Measurements from ENCODE around the gene TMEM255B.

DNA sequence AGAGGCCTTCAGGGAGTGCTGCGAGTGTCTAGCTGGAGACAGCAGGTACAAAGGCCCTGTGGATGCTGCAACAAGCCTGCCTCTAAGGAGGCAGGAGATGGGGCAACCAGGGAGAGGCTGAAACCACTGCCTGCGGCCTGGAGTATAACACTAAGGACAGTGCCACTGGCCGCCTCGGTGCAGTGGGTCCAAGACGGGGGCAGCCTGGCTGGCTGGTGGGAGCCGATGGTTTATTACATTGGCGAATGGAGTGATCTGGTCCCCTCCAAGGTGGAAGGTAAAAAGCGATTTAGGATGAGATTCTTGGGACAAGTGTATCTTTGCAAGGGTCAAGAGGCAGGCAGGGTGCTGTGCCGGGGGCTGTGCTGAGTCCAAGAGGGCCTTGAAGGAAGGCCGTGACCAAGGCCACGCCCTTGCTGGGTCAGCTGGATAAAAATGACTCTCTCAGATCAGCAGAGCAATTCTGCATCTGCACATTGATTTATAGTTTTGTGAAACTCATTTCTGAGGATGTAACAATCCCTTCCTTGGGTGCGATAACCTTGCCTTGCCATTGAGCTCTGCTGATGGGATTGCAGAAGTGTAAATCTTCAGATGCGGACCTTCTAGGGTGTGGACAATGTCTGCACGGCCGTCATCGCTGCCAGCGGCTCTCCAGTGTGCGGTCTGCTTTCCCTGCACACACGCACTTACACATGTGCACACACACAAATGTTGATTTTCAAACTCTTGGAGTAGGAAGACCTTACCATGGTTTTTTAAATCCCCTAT, 6.0 kb downstream of the TMEM255B start:
- no peak for TF ChIP-seq POLR2A (IDR thresholded peaks at IDR 0.05)
- TF ChIP-seq, protein P1, sequence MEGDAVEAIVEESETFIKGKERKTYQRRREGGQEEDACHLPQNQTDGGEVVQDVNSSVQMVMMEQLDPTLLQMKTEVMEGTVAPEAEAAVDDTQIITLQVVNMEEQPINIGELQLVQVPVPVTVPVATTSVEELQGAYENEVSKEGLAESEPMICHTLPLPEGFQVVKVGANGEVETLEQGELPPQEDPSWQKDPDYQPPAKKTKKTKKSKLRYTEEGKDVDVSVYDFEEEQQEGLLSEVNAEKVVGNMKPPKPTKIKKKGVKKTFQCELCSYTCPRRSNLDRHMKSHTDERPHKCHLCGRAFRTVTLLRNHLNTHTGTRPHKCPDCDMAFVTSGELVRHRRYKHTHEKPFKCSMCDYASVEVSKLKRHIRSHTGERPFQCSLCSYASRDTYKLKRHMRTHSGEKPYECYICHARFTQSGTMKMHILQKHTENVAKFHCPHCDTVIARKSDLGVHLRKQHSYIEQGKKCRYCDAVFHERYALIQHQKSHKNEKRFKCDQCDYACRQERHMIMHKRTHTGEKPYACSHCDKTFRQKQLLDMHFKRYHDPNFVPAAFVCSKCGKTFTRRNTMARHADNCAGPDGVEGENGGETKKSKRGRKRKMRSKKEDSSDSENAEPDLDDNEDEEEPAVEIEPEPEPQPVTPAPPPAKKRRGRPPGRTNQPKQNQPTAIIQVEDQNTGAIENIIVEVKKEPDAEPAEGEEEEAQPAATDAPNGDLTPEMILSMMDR (IDR thresholded peaks at IDR 0.05): no peak
